Activated T-helper 9 cell treated with anti-CD3 and anti-CD28 coated beads, Interleukin-2, amount 50 U/mL, for 16 hours (primary cell): Measurements from ENCODE around the gene KIAA1217.

Experiments used
- DNase-seq: peaks from one replicate; pipeline ENCODE4 v3.0.0-alpha.2; 2020; ENCODE audit warnings: low read depth

Gene KIAA1217

GRCh38 chr10:24502006-24502405 lies 293.1 kb downstream of the KIAA1217 start:
- no peak for DNase-seq

- DNase-seq: no peak
Measured at GRCh38 chr10:24502801-24503460, 294.0 kb downstream of the KIAA1217 start.

- no peak for DNase-seq
Measured at GRCh38 chr10:24503461-24504320, 294.8 kb downstream of the KIAA1217 start.

- no peak for DNase-seq
Measured at GRCh38 chr10:24505759-24506158, 296.8 kb downstream of the KIAA1217 start.

DNA sequence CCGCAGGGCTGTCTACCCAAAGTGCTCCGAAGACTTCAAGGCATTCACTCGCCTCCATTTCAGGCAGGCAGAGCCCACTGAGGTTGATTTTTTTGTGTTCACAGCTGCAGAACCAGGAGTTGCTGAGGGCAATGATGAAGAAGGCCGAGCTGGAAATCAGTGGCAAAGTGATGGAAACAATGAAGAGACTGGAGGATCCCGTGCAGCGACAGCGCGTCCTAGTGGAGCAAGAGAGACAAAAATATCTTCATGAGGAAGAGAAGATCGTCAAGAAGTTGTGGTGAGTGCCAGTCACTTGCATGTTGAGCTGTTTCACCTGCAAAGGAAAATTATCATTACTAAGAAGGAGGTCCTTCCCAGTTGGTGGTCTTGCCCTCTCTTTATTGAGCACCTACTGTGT lies 304.2 kb downstream of the KIAA1217 start:
- no peak for DNase-seq

GRCh38 chr10:24515481-24515880 lies 306.5 kb downstream of the KIAA1217 start:
- DNase-seq: no peak

- no peak for DNase-seq
Measured at GRCh38 chr10:24518411-24518810, 309.5 kb downstream of the KIAA1217 start.

GRCh38 chr10:24518981-24519597 lies 310.2 kb downstream of the KIAA1217 start:
- no peak for DNase-seq

DNA sequence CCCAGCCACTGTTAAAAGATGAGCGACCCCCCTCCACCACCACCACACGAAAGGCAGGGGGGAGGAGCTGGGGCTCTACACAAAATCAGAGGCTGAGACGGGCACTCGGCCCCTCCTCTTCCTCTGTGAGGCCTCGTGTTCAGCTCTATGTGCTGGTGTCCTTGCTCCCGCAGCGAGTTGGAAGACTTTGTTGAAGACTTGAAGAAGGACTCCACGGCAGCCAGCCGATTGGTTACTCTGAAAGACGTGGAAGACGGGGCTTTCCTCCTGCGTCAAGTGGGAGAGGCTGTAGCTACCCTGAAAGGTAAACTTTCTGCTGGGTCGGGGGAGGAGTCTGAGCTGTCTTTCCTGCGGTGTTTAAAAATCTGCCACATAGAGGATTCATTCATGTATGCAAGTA lies 311.0 kb downstream of the KIAA1217 start:
- DNase-seq: no peak

GRCh38 chr10:24524314-24524713 lies 315.4 kb downstream of the KIAA1217 start:
- DNase-seq: no peak

DNA sequence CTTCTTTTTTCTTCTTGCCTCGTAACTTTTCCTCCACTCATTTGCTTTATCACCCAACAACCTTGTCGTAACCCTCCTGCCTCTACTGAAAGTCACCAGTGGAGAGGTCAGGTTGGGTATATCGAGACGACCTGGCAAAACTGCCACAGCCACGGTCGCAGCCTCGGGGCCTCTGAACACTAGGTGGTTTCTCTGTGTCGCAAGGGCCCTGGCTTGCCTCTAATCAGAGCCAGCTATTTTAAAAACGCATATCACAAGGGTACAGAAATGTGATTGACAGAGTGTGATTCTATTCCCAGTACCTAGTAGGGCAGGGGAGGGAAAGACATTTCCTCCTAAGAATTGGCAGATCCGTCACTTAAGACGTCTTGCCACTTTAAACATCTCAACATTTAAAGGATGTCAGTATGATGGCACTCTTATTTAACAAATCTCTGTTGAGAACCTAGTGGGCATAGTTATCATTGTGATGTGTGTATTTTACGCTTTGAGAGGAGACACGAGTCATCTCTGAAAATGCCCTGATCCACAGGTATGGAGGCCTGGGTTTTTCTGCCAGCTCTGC lies 317.2 kb downstream of the KIAA1217 start:
- no peak for DNase-seq

DNA sequence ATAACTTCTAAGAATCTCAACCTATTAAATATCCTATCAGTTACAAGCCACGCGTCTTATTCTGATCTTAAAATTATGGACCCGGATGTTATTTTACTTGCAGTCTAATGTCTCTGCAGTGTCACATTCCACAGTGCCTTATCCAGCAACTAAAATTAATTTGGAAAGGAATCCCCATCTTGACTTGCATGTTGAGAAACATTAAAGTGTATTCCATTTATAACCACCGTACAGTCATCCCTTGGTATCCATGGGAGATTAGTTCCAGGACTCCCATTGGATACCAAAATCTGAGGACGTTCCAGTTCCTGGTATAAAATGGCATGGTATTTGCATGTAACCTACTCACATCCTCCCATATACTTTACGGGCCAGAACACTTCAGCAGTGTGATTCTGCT lies 320.0 kb downstream of the KIAA1217 start:
- DNase-seq: no peak

GRCh38 chr10:24531439-24531838 lies 322.5 kb downstream of the KIAA1217 start:
- no peak for DNase-seq

DNA sequence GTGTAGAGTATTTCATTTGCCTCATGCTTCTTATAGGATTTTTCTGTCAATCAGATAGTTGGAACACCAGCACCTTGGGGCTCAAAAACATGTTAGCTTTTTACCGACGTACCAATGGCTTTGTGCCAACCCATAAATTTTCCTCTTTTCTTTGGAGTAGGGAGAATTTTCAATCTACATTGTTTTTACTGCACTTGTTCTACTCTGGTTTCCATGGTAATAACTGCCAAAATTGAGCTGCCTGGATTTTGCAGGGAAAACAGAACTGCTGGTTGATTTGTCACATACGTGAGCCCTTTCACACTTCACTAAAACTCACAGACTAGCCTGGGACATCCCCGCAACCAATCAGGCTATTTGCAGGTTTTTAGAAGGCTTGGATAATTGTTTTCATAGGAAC lies 325.0 kb downstream of the KIAA1217 start:
- DNase-seq: no peak

DNA sequence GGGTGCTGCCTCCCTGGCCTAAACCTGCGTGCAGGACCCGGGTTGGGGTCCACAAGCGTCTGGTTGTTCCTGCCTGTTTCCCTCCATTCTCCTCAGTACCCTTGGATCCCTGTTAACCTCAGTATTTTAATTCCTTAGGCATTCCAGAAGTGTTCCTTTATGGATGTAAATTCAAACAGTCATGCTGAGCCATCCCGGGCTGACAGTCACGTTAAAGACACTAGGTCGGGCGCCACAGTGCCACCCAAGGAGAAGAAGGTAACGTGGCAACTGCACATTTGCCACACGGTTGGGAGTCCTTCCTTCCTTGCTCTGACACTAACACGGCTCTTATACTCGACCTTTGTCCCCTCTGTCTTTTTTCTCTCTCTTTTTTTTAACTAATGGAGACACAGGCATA lies 327.7 kb downstream of the KIAA1217 start:
- DNase-seq: no peak

DNA sequence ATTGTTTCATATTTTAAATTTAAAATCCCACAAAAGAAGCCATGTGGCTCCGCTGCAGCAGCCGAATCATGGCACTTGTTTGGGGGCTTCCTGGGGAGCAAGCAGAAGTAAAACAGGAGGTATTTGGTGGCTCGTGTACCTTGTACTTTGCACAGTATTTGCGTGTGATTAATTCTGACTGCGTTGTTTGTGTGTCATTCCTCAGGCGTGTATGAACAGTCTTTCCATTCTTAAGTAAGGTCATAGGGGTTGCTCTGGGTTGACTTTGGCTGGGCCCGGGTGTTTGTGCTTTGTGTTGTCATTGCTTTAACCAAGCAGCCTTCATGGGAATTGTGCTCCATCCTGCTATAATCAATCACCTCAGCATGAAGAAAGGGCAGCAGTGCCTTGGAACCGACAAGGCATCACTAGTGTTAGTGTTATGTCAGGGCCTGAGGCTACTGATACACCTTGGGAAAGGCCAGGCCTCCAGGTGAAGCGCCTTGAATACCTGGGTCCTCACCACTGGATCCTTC lies 332.4 kb downstream of the KIAA1217 start:
- DNase-seq: no peak

GRCh38 chr10:24542314-24543270 lies 333.7 kb downstream of the KIAA1217 start:
- no peak for DNase-seq

GRCh38 chr10:24544776-24545175 lies 335.8 kb downstream of the KIAA1217 start:
- DNase-seq: no peak

- DNase-seq: no peak
Measured at GRCh38 chr10:24545585-24545984, 336.6 kb downstream of the KIAA1217 start.

- no peak for DNase-seq
Measured at GRCh38 chr10:24550680-24551079, 341.7 kb downstream of the KIAA1217 start.

DNA sequence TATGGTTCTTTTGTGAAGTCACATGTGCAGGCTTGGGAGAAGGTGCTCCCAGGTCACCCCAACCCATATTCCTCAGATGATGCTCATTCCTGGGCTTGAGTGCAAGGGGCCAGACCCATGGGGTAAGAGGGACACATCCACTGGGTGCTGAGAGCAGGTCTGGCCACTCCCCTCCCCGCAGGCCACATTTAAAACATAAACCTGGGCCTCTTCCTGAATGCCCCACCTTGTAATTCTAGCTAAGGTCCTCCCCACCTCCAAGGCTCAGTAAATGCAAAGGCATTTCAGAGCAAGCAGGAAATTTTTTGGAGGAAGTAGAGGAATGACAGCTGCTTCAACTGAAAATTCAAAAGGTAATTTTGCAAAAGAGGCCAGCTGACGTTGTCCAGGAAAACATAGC lies 342.2 kb downstream of the KIAA1217 start:
- DNase-seq: no peak
